Esophagus muscularis mucosa (tissue), 4 donors: ENCODE data around the gene NUP50. TPM values are rescaled to one million over a fixed set of nuclear protein-coding genes. Genes with fewer than 3 reads are reported as not detected.

Source experiments
- DNase-seq: peaks from one replicate; pipeline ENCODE4 v3.0.0-alpha.2; 2017; ENCODE audit errors: extremely low spot score
- H3K27ac ChIP-seq, 4 donors: fragments of 200-600 bp; sonication (generic); replicated peaks in 1 of 4; 1 replicate in 3 of 4; 2 replicates in 1 of 4; pipeline ENCODE4 v1.5.1; 2016 to 2019; ENCODE audit warnings: mild to moderate bottlenecking in 1 of 4
- H3K27me3 ChIP-seq, 4 donors: fragments of 200-600 bp; sonication (generic); one replicate each; pipeline versions ENCODE4 v1.5.1 to v1.6.0; 2016 to 2019
- H3K36me3 ChIP-seq, 4 donors: fragments of 200-600 bp; sonication (generic); one replicate each; pipeline ENCODE4 v1.5.1; 2016 to 2019
- H3K4me1 ChIP-seq, 4 donors: fragments of 200-600 bp; sonication (generic); one replicate each; pipeline ENCODE4 v1.5.1; 2016 to 2019
- H3K4me3 ChIP-seq, 4 donors: fragments of 200-600 bp; sonication (generic); 1 replicate in 2 of 4; 2 replicates in 2 of 4; pipeline ENCODE4 v1.5.1; 2016 to 2019; ENCODE audit warnings: mild to moderate bottlenecking in 4 of 4, moderate library complexity in 1 of 4
- H3K9me3 ChIP-seq, 4 donors: fragments of 200-600 bp; sonication (generic); 1 replicate in 3 of 4; 2 replicates in 1 of 4; pipeline ENCODE4 v1.5.1; 2016 to 2019
- CTCF ChIP-seq, 3 experiments: fragments of 200-600 bp in 2 of 3; fragments of 450-650 bp in 1 of 3; sonication (generic) in 2 of 3; IDR thresholded peaks; one replicate each; pipeline ENCODE4 v1.5.1; 2017 to 2019; ENCODE audit warnings: antibody characterized with exemption in 3 of 3, mild to moderate bottlenecking in 2 of 3, moderate library complexity in 1 of 3
- EP300 ChIP-seq: sonication (generic); formaldehyde crosslinking; IDR thresholded peaks from one replicate; pipeline ENCODE4 v1.6.1; 2017; ENCODE audit warnings: antibody characterized with exemption
- POLR2A ChIP-seq: fragments of 450-650 bp; IDR thresholded peaks from one replicate; pipeline ENCODE4 v1.6.1; 2017; ENCODE audit warnings: antibody characterized with exemption, moderate library complexity, mild to moderate bottlenecking, low read depth
- POLR2AphosphoS5 ChIP-seq, 2 donors: sonication (generic); formaldehyde crosslinking; IDR thresholded peaks; one replicate each; pipeline ENCODE4 v1.6.1; 2017; ENCODE audit warnings: antibody characterized with exemption in 2 of 2
- WGBS: methylation state at CpG from one replicate; pipeline ENCODE4 v1.1.5; 2018; 5-methylcytosine and 5-hydroxymethylcytosine counted together
- intact Hi-C: fragments of 100-400 bp; cut with DNase I; formaldehyde crosslinking; loops from one replicate; pipeline ENCODE4 v1.15.1; 2023
- total RNA-seq, 4 donors: library from RNA; depleted of rRNA; stranded (reverse); fragments of >200 nt; gene quantifications; one replicate each; pipeline versions ENCODE4 v1.1.0 to v1.2.1, GENCODE V29; 2016

NUP50 gene
- total RNA-seq, 4 donors from 2014 or later, result 22.7 to 40.3 (median 30.0) TPM

GRCh38 chr22:45217345-45217744 is 53.6 kb downstream of the NUP50 start:
- Histone ChIP-seq H3K4me1 (peaks cover 12 to 32% (median 25%) of the 10 kb centered on the region in 4 donors), H3K9me3 (no peaks in the 10 kb centered on the region), H3K36me3 (no peaks in the 10 kb centered on the region), H3K27ac (no peak overlapping the region), H3K27me3 (no peaks in the 10 kb centered on the region), H3K4me3 (no peak overlapping the region)
- no peak for TF ChIP-seq POLR2AphosphoS5 (IDR thresholded peaks at IDR 0.05)
- no peak for TF ChIP-seq CTCF (IDR thresholded peaks at IDR 0.05)
- TF ChIP-seq EP300, result no peak
- no peak for TF ChIP-seq POLR2A
- WGBS, result 96% methylated on average over 6 of the region's 6 CpGs
- intact Hi-C loops, result loop anchor here (10.0 kb wide), 1 partner anchor 53 kb away; the partner anchor contains the start of gene NUP50
- no peak for DNase-seq

- H3K36me3 ChIP-seq, result no peaks in the 10 kb centered on the region
- H3K27me3 ChIP-seq, result no peaks in the 10 kb centered on the region
- no peak for DNase-seq
- no peak overlapping the region for H3K4me3 ChIP-seq
- peaks cover 10 to 28% (median 20%) of the 10 kb centered on the region in 4 donors for H3K4me1 ChIP-seq
- no peak for TF ChIP-seq POLR2A
- TF ChIP-seq POLR2AphosphoS5 (IDR thresholded peaks at IDR 0.05), result no peak
- TF ChIP-seq EP300, result no peak
- TF ChIP-seq CTCF (IDR thresholded peaks at IDR 0.05), result no peak
- H3K27ac ChIP-seq, result no peak overlapping the region
- intact Hi-C loops, result loop anchor here (10.0 kb wide), 1 partner anchor 53 kb away; the partner anchor contains the start of gene NUP50
- WGBS, result 92% methylated on average over 13 of the region's 14 CpGs
- H3K9me3 ChIP-seq, result no peaks in the 10 kb centered on the region
Observed at GRCh38 chr22:45217806-45218205, 54.1 kb downstream of the NUP50 start.

- intact Hi-C loops, result loop anchor here (10.0 kb wide), 1 partner anchor 54 kb away; the partner anchor contains the start of gene NUP50
- no peaks in the 10 kb centered on the region for H3K9me3 ChIP-seq
- 77% methylated on average over 9 of the region's 9 CpGs for WGBS
Observed at GRCh38 chr22:45218976-45219375, 55.3 kb downstream of the NUP50 start.

DNA sequence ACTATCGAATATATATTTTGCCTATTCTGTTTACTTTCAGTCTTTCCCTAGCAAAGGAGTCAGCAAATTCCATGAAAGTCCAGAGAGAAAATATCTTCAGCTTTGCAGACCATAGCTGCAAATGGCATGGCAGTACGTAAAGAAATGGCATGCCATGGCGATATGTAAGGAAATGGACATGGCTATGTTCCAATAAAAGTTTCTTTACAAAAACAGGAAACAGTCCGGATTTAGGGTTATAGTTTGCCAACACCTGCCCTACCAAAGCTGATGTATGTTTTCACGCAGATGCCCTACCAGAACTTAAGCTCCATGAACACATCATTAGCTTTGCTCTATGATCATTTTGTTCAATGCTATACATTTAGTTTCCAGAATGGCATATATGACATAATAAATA is 57.5 kb downstream of the NUP50 start:
- Histone ChIP-seq H3K4me1 (peaks cover 0 to 44% (median 29%) of the 10 kb centered on the region in 4 donors), H3K4me3 (no peak overlapping the region), H3K27ac (no peak overlapping the region), H3K36me3 (no peaks in the 10 kb centered on the region), H3K9me3 (no peaks in the 10 kb centered on the region), H3K27me3 (no peaks in the 10 kb centered on the region)
- intact Hi-C loops, result no loop called here
- WGBS, result 81% methylated on average over 5 of the region's 5 CpGs
- no peak for TF ChIP-seq POLR2A
- no peak for TF ChIP-seq EP300
- no peak for TF ChIP-seq POLR2AphosphoS5 (IDR thresholded peaks at IDR 0.05)
- TF ChIP-seq CTCF (IDR thresholded peaks at IDR 0.05), result no peak
- DNase-seq, result no peak

More at GRCh38 chr22:45218976-45219375, 55.3 kb downstream of the NUP50 start:
- DNase-seq, result no peak
- Histone ChIP-seq H3K4me3 (no peak overlapping the region), H3K27ac (no peak overlapping the region), H3K4me1 (peaks cover 0 to 23% (median 13%) of the 10 kb centered on the region in 4 donors), H3K27me3 (no peaks in the 10 kb centered on the region), H3K36me3 (no peaks in the 10 kb centered on the region)
- TF ChIP-seq CTCF (IDR thresholded peaks at IDR 0.05), result no peak
- TF ChIP-seq EP300, result no peak
- no peak for TF ChIP-seq POLR2AphosphoS5 (IDR thresholded peaks at IDR 0.05)
- no peak for TF ChIP-seq POLR2A
